NCI-H1694 (cell line): Measurements from ENCODE around the gene CATSPER1.

Experiments
- DNase-seq: peaks from one replicate; lab custom pipeline; 2025; lab: John Stamatoyannopoulos, UW

Gene CATSPER1

GRCh38 chr11:66026017-66026529 is at the start of gene CATSPER1:
Gene CATSPER1 (minus strand): TSS chr11:66026479. CDS start chr11:66026379, 100 bp downstream.
- no peak for DNase-seq

- no peak for DNase-seq
Observed at GRCh38 chr11:66075273-66075672, 49.0 kb upstream of the CATSPER1 start.

- no peak for DNase-seq
Observed at GRCh38 chr11:66073669-66074068, 47.4 kb upstream of the CATSPER1 start.

- DNase-seq: no peak
Observed at GRCh38 chr11:66072518-66072917, 46.2 kb upstream of the CATSPER1 start.

- no peak for DNase-seq
Observed at GRCh38 chr11:66072081-66072480, 45.8 kb upstream of the CATSPER1 start.

- DNase-seq: no peak
Observed at GRCh38 chr11:66071381-66071801, 45.1 kb upstream of the CATSPER1 start.

- no peak for DNase-seq
Observed at GRCh38 chr11:66070604-66071380, 44.5 kb upstream of the CATSPER1 start.

- DNase-seq: no peak
Observed at GRCh38 chr11:66069715-66070603, 43.7 kb upstream of the CATSPER1 start, which contains the start of gene PACS1. Gene PACS1 (plus strand): TSS chr11:66070272. CDS start chr11:66070487, 215 bp downstream.

GRCh38 chr11:66068923-66069714 is 42.8 kb upstream of the CATSPER1 start:
- peak; percentile 41 for DNase-seq

GRCh38 chr11:66068154-66068821 is 42.0 kb upstream of the CATSPER1 start:
- DNase-seq: peak; percentile 77

GRCh38 chr11:66067640-66068039 is 41.4 kb upstream of the CATSPER1 start:
- DNase-seq: no peak

GRCh38 chr11:66066751-66067150 is 40.5 kb upstream of the CATSPER1 start:
- no peak for DNase-seq

GRCh38 chr11:66064571-66064970 is 38.3 kb upstream of the CATSPER1 start:
- no peak for DNase-seq

GRCh38 chr11:66063900-66064299 is 37.6 kb upstream of the CATSPER1 start:
- DNase-seq: no peak

- DNase-seq: no peak
Observed at GRCh38 chr11:66062408-66062807, 36.1 kb upstream of the CATSPER1 start.

GRCh38 chr11:66061268-66061667 is 35.0 kb upstream of the CATSPER1 start:
- DNase-seq: no peak

GRCh38 chr11:66059966-66060680 is 33.8 kb upstream of the CATSPER1 start:
- DNase-seq: no peak

- DNase-seq: no peak
Observed at GRCh38 chr11:66056501-66056900, 30.2 kb upstream of the CATSPER1 start.

- no peak for DNase-seq
Observed at GRCh38 chr11:66055021-66055420, 28.7 kb upstream of the CATSPER1 start.

- no peak for DNase-seq
Observed at GRCh38 chr11:66052664-66052982, 26.3 kb upstream of the CATSPER1 start.
